Activated naive CD8-positive, alpha-beta T cell (primary cell): ENCODE results near the gene ALDH18A1.

ENCODE experiments used
- H3K27ac Mint-ChIP-seq: one replicate; pipeline ENCODE4 v1.8.0; 2021; ENCODE audit warnings: mixed read lengths
- H3K27me3 Mint-ChIP-seq: one replicate; pipeline ENCODE4 v1.8.0; 2021; ENCODE audit warnings: mixed read lengths
- H3K36me3 Mint-ChIP-seq: one replicate; pipeline ENCODE4 v1.8.0; 2021; ENCODE audit warnings: mixed read lengths
- H3K4me1 Mint-ChIP-seq: one replicate; pipeline ENCODE4 v1.8.0; 2021; ENCODE audit warnings: low read depth, mixed read lengths
- H3K4me3 Mint-ChIP-seq: one replicate; pipeline ENCODE4 v1.8.0; 2021; ENCODE audit warnings: mild to moderate bottlenecking, mixed read lengths
- H3K9me3 Mint-ChIP-seq: one replicate; pipeline ENCODE4 v1.8.0; 2021; ENCODE audit warnings: low read depth, mixed read lengths

ALDH18A1 gene

DNA sequence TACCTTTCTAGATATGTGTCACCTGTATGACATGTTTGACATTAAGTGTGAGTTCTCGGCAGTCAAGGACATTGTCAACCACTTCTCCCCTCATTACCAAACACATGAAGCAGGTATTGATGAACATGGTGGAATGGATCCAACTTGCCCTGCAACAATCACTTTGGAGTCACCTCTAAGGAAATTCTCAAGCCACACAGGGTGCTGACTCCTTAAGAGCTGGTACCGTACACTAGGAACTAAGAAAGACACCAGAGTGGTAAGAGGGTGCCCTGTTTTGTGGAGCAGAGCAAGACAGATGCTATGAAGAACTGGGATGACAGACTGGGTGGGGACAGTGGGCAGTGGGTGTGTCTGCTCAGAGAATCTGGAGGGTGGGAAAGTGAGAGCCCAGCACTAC lies 77.9 kb downstream of the ALDH18A1 start:
- Mint-ChIP-seq H3K27me3 (peaks cover 20% of the 10 kb centered on the region), H3K9me3 (no peaks in the 10 kb centered on the region), H3K27ac (no peak overlapping the region), H3K4me3 (no peak overlapping the region), H3K36me3 (no peaks in the 10 kb centered on the region), H3K4me1 (no peaks in the 10 kb centered on the region)

DNA sequence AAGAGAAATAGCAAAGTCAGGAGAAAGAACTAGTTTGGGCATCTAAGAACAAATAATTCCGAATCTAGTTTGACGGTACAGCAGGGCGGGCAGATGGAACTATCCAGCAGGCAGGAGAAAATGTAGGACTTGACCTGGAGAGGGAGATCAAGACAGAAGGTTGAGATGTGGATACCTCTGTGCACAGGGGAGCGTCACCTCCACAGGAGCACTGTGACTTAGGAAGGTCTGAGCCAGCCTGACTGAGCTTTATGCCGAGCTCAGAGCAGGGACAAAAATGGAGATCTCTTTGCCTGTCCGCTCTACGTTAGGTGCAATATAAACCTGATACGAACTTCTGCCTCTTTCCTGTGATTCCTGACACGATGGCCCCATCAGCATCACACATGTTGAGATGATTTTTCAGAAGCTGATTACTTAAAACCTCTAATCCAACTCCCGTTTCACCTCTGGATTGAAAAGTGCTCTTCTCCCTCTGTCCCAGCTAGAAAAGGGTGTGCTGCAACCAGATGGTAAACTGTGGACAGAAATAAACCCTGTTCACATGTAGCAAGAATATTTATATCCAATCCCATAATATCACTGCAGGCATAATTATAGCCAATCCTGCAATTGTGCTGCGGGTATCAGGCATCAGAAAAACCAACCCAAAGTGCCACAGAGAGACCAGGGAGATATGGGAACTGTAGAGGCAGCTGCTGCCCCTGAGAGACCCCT lies 81.7 kb downstream of the ALDH18A1 start:
- no peaks in the 10 kb centered on the region for H3K9me3 Mint-ChIP-seq
- no peaks in the 10 kb centered on the region for H3K36me3 Mint-ChIP-seq
- peaks cover 13% of the 10 kb centered on the region for H3K27me3 Mint-ChIP-seq
- H3K4me1 Mint-ChIP-seq, result no peaks in the 10 kb centered on the region
- H3K4me3 Mint-ChIP-seq, result no peak overlapping the region
- H3K27ac Mint-ChIP-seq, result no peak overlapping the region

DNA sequence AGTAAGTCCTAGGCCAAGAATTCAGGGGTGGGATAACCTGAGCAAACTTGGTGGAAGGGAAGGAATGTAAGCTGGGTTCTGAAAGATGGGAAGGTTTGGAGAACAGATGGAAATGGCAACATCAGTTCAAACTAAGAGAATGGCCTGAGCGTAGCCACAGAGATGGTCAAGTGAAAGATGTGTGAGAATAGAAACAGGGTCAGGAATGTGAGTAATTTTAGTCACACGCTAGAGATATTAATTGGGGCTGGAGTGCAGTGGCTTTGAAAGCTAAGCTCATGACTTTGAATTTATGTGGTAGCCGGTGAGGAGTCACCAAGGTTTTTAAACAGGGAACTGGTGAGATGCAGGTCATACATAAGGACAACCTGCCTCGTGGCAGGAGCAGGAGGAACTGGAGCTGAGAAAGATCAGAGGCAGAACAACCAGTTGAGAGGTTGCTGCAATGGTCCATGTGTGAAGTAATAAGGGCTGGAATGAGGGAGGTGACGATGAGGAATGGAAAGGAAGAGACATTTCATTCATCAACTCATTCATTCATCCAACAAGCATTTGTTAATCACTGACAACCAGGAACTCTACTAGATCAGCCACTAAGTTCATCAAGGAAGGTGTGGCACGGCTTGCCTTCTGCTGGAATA lies 82.4 kb downstream of the ALDH18A1 start:
- no peaks in the 10 kb centered on the region for H3K4me1 Mint-ChIP-seq
- H3K4me3 Mint-ChIP-seq, result no peak overlapping the region
- no peaks in the 10 kb centered on the region for H3K9me3 Mint-ChIP-seq
- H3K27ac Mint-ChIP-seq, result no peak overlapping the region
- H3K36me3 Mint-ChIP-seq, result no peaks in the 10 kb centered on the region
- H3K27me3 Mint-ChIP-seq, result peaks cover 9% of the 10 kb centered on the region

DNA sequence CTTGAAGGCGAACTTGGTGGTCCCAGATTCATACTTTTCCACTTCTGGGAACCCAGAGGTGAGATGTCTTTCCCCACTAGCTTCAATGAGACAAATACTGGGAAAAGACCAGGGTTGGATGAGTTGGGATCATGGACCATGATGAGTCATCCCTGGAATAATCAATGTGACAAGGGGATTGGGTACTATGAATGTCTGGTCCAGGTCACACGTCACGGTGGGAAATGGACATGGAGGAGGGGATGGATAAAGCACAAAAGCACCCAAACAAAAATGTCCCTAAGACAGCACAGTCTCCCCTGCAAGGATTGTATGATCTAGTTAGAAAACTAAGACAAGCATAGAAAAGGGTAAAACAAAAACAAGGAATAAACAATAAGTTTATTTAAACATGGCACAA lies 83.0 kb downstream of the ALDH18A1 start:
- H3K27me3 Mint-ChIP-seq, result peaks cover 9% of the 10 kb centered on the region
- no peak overlapping the region for H3K4me3 Mint-ChIP-seq
- H3K9me3 Mint-ChIP-seq, result no peaks in the 10 kb centered on the region
- H3K36me3 Mint-ChIP-seq, result no peaks in the 10 kb centered on the region
- H3K27ac Mint-ChIP-seq, result no peak overlapping the region
- H3K4me1 Mint-ChIP-seq, result no peaks in the 10 kb centered on the region

DNA sequence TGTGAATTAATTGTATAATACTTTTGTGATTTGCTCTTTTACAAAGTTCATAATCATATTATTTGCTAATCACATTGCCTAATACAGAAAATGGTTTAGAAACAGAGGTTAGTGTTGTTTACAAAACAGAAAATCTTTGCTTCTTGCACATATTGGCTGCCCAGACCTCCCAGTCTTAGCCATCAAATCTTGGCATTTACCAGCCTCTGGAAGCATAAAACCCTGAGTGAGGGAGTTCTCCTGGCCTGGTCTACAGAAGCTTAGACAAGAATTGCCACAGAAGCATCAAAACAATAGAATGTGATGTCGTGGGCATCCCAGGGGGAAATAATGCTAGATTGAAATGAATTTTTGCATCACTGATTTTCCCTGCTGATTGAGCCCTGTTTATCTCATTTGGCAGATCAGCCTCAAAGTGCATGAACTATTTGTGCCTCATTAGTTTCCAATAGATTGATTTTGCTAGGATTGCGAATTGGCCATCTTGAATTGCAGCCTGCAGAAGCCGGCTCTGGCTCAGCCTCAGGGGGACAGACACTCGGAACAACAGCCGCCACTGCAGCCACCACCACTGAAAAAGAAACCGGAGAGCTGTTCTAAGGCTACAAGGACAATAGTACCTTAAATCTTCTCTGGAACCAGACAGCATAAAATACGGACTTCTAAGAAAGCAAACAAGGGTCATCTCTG lies 84.2 kb downstream of the ALDH18A1 start:
- Mint-ChIP-seq H3K4me1 (no peaks in the 10 kb centered on the region), H3K27ac (no peak overlapping the region), H3K9me3 (no peaks in the 10 kb centered on the region), H3K27me3 (peaks cover 9% of the 10 kb centered on the region), H3K36me3 (no peaks in the 10 kb centered on the region), H3K4me3 (no peak overlapping the region)

DNA sequence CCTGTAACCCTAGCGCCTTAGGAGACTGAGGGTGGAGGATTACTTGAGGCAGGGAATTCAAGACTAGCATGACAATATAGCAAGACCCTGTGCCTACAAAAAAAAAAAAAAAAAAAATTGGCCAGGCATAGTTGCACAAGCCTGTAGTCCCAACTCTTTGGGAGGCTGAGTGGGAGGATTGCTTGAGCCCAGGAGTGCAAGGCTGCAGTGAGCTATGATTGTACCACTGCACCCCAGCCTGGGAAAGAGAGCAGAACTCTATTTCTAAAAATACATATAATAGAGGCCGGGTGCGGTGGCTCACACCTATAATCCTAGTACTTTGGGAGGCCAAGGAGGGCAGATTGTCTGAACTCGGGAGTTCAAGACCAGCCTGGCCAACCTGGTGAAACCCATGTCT lies 85.1 kb downstream of the ALDH18A1 start:
- no peaks in the 10 kb centered on the region for H3K4me1 Mint-ChIP-seq
- H3K27ac Mint-ChIP-seq, result no peak overlapping the region
- H3K9me3 Mint-ChIP-seq, result no peaks in the 10 kb centered on the region
- no peak overlapping the region for H3K4me3 Mint-ChIP-seq
- peaks cover 9% of the 10 kb centered on the region for H3K27me3 Mint-ChIP-seq
- H3K36me3 Mint-ChIP-seq, result no peaks in the 10 kb centered on the region

DNA sequence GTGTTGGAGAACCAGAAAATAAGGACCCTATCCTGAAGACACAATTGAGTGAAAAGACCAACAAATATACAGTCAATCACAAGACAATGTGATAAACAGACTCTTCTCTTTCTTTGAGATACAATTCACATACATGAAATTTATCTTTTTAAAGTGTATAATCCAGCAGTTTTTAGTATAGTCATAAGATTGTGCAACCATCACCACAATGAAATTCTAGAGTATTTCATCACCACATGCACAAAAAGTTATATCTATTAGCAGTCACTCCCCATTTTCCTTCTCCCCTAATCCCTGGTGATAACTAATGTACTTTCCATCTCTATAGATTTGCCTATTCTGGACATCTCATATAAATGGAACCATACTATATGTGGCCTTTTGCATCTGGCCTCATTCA lies 87.1 kb downstream of the ALDH18A1 start:
- H3K36me3 Mint-ChIP-seq, result no peaks in the 10 kb centered on the region
- H3K27ac Mint-ChIP-seq, result no peak overlapping the region
- H3K4me1 Mint-ChIP-seq, result no peaks in the 10 kb centered on the region
- H3K27me3 Mint-ChIP-seq, result peaks cover 9% of the 10 kb centered on the region
- no peaks in the 10 kb centered on the region for H3K9me3 Mint-ChIP-seq
- H3K4me3 Mint-ChIP-seq, result no peak overlapping the region

DNA sequence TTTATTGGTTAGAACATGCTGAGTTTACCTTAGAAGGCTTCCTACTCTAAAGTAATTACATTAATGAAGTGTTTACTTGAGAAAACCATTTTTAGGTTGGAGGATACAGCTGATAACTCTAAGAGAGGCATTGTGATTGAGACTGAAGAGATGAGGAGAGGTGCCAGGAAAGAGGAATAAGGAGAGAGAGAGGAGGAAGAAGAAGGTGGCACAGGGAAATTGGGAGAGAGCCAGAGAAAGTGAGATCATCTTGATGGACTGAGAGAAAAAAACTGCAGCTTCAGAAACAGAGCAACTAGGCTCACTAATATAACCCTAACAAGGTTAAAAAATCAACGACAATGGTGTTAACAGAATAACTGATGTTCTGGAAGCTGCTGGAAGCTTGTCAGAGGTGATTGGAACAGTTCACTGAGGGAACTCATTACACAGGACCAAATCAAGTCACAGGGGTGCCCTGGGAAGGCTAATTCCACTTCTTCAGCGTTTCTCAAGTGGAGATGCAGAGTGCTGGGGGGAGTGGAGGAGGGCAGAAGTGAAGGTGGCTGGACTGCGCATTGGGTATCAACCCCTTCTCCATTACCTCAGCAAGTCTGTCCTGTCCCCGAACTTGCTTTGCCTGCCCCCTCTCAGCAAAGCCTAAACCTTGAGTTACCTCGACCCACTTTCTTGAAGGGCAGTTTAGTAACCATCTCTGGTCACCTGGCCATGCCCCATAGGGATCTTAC lies 88.4 kb downstream of the ALDH18A1 start:
- Mint-ChIP-seq H3K27ac (no peak overlapping the region), H3K9me3 (no peaks in the 10 kb centered on the region), H3K4me1 (no peaks in the 10 kb centered on the region), H3K36me3 (no peaks in the 10 kb centered on the region), H3K4me3 (no peak overlapping the region), H3K27me3 (no peaks in the 10 kb centered on the region)

DNA sequence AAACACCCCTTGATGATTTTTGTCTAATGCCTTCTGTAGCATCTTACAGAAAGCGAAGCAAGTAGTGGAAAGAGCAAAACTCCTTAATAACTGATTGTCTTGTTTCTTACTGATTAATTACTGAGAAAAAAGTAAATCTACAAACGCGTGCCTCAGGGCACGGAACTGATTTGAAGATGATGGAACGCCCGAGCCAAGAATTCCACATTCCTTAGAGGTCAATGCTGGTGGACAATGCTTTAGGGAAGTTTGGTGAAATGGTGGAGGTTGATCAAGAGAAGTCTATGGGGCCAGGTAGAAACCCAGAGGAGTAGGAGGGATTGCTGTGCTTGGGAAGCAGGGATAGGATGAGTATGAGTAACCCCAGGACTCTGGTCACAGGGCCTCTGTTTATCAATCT lies 90.4 kb downstream of the ALDH18A1 start:
- no peak overlapping the region for H3K4me3 Mint-ChIP-seq
- H3K27ac Mint-ChIP-seq, result no peak overlapping the region
- no peaks in the 10 kb centered on the region for H3K9me3 Mint-ChIP-seq
- H3K27me3 Mint-ChIP-seq, result no peaks in the 10 kb centered on the region
- peaks cover 4% of the 10 kb centered on the region for H3K4me1 Mint-ChIP-seq
- H3K36me3 Mint-ChIP-seq, result no peaks in the 10 kb centered on the region

DNA sequence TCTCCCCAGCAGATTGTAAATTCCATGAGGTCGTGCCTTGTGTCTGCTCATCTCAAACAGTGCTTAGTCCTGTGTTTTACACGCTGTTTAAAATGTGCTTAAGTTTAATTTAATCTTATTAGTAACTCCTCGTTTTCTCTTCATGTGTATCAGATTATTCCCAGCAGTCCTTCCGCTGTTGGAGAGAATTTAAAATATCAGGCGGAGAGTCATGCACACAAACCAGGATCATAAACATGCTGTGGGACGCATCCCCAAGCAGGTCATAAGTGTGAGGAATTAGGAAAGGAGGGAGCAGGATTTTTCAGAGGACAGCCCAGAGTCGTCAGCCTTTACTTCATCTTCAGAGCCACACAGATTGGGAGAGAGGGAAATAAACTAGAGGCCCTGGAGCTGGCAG lies 91.2 kb downstream of the ALDH18A1 start:
- Mint-ChIP-seq H3K36me3 (no peaks in the 10 kb centered on the region), H3K27me3 (no peaks in the 10 kb centered on the region), H3K27ac (no peak overlapping the region), H3K4me3 (no peak overlapping the region), H3K4me1 (peaks cover 7% of the 10 kb centered on the region), H3K9me3 (no peaks in the 10 kb centered on the region)

DNA sequence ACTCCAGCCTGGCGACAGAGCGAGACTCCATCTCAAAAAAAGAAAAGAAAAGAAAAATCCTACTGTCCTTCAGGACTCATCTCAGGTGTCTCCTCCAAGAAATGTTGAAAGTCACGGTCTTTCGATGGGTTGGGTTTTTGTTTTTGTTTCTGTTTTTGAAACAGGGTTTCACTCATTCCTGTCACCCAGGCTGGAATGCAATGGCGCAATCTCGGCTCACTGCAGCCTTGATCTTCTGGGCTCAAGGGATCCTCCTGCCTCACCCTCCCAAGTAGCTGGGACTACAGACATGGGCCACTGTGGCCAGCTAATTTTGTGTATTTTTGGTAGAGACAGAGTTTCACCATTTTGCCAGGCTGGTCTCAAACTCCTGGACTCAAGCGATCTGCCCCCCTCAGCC lies 92.2 kb downstream of the ALDH18A1 start:
- H3K27ac Mint-ChIP-seq, result no peak overlapping the region
- H3K9me3 Mint-ChIP-seq, result no peaks in the 10 kb centered on the region
- H3K36me3 Mint-ChIP-seq, result no peaks in the 10 kb centered on the region
- H3K27me3 Mint-ChIP-seq, result no peaks in the 10 kb centered on the region
- peaks cover 12% of the 10 kb centered on the region for H3K4me1 Mint-ChIP-seq
- H3K4me3 Mint-ChIP-seq, result no peak overlapping the region

DNA sequence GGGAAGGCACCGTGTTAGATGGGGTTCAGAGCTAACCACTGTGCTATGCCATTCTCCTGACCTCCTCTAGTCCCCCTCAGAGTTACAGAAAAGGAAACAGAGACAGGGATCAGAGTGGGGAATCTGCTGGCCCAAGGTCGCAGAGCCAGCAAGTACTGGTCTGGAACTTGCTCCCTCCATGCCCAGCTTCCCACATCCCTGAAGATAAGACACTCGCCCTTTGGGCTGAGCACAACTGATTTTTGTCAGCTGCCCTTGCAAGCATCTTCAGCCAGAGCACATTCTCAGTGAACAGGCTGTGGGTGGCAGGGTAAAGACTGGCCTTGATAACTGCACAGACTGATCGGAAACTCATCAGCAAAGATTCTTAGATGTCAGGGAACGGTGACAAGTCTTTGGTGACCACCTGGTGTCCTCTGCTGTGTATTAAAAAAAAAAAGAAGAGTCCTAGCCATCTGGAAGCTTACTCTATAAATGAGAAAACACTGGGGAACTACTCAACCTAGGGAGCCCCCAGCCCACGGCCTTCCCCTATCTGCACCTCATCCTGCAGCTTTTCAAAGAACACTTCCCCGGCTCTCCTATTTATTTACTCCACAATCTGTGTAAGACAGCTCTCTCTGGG lies 94.1 kb downstream of the ALDH18A1 start:
- H3K9me3 Mint-ChIP-seq, result no peaks in the 10 kb centered on the region
- H3K36me3 Mint-ChIP-seq, result no peaks in the 10 kb centered on the region
- peak overlapping the region; percentile 84 for H3K4me3 Mint-ChIP-seq
- peaks cover 1% of the 10 kb centered on the region for H3K27me3 Mint-ChIP-seq
- peaks cover 12% of the 10 kb centered on the region for H3K4me1 Mint-ChIP-seq
- no peak overlapping the region for H3K27ac Mint-ChIP-seq

DNA sequence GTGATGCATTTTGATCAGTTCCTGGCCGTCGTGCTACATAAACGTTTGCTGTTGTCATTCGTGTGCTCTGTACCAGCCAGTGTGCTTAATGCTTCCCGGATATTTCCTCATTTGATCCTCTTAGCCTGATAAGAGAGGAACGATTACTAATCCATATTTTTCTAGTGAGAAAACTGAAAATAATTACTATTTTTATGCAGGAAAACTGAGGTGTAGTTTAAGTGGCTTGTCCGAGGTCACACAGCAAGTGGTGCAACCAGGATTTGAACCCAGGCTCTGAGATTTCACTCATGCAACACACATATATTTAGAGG lies 94.7 kb downstream of the ALDH18A1 start:
- Mint-ChIP-seq H3K4me3 (peak overlapping the region; percentile 84), H3K4me1 (peaks cover 12% of the 10 kb centered on the region), H3K27ac (no peak overlapping the region), H3K36me3 (no peaks in the 10 kb centered on the region), H3K9me3 (no peaks in the 10 kb centered on the region), H3K27me3 (peaks cover 1% of the 10 kb centered on the region)

DNA sequence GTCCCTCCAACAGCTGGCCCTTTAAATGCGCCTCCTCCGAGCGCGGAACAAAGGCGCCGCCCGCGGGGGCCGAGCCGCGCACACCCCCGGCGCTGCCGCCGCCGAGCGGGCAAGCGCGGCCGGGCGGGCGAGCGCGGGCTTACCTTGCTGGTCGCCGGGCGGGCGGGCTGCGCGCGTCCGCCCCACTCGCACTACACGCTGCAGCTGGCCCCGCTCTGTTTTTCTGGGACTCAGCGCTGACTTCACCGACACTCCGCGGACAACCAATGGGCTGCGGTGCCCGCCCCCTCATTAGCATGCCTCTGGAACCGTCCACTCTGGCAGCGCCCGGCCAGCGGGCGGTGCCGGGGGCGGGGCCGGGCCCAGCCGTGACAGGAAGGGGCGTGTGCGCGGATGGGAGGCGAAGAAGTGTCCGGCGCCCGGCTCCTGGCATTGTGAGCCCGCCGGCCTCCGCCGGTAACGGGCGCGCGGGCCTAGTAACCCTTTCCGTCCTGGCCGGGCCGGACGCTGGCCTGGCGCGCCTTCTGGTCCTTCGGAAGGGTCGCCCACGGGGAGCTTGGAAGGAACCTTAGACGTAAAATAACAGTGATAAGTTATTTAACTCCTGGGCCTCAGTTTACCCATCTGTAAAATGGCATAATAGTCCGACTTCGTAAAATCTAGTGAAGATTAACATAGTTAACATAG lies 95.2 kb downstream of the ALDH18A1 start, which contains the start of gene SORBS1:
Gene SORBS1, minus strand, starts transcription at position 195 of the 687 bp plus-strand sequence. CDS start 120,236 bp downstream, outside the sequence.
- Mint-ChIP-seq H3K9me3 (no peaks in the 10 kb centered on the region), H3K27me3 (peaks cover 1% of the 10 kb centered on the region), H3K4me3 (peak within 1 kb of the TSS; percentile 98), H3K4me1 (peaks cover 12% of the 10 kb centered on the region), H3K36me3 (no peaks in the 10 kb centered on the region), H3K27ac (no peak within 1 kb of the TSS)
